TTC549 (cell line): Measurements from ENCODE around the gene EPS8L3.
"Not testable (repeated sequence)": the region's sequence is repeated elsewhere in the genome, so short reads cannot be mapped to it uniquely, and the experiment has no call there.

Experiments
- FAIRE-seq: peaks from 2 replicates; lab custom pipeline; 2012; peaks lifted over from hg19 to GRCh38; lab: Jason Lieb, UNC

The EPS8L3 gene, protein sequence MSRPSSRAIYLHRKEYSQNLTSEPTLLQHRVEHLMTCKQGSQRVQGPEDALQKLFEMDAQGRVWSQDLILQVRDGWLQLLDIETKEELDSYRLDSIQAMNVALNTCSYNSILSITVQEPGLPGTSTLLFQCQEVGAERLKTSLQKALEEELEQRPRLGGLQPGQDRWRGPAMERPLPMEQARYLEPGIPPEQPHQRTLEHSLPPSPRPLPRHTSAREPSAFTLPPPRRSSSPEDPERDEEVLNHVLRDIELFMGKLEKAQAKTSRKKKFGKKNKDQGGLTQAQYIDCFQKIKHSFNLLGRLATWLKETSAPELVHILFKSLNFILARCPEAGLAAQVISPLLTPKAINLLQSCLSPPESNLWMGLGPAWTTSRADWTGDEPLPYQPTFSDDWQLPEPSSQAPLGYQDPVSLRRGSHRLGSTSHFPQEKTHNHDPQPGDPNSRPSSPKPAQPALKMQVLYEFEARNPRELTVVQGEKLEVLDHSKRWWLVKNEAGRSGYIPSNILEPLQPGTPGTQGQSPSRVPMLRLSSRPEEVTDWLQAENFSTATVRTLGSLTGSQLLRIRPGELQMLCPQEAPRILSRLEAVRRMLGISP

DNA sequence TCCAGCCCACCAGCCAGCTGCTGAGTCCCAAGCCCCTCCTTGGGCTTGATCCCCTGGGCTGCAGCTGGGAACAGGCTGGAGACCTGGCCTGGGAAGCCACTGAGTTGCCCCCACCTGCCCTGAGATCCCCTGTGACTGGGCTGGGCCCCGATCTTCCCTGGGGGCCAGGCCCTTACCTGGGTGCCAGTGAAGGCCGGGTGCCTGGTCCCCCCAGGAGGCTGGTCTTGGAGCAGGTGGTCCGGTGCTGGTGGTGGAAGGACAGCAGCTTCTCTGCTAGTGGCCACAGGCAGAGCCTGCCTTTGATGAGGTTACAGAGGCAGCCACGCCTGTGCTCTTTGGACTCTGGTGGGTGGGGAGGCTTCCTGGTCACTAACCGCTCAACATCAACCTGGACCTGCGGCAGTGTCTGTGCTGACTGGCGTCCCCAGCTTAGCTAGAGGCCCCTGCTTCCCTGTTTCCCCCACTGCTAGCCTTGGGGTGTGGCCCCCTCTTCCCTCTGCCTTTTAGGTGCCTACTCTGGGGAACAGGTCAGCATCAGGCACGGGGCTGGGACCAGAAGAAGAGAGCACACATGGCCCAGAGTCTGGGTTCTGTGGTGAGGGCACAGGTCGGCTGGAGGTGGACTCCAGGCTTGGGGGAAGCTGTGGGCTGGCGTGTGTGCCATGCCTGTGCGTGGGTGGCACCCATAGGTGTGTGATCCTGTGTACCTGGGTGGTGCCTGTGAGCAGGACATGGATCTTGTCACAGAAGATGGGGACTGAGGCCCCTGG is at the start of gene EPS8L3:
TSS of gene EPS8L3 (minus strand) at position 278 of the 770 bp plus-strand sequence. CDS start 2,174 bp downstream, outside the sequence.
- FAIRE-seq: no peak

DNA sequence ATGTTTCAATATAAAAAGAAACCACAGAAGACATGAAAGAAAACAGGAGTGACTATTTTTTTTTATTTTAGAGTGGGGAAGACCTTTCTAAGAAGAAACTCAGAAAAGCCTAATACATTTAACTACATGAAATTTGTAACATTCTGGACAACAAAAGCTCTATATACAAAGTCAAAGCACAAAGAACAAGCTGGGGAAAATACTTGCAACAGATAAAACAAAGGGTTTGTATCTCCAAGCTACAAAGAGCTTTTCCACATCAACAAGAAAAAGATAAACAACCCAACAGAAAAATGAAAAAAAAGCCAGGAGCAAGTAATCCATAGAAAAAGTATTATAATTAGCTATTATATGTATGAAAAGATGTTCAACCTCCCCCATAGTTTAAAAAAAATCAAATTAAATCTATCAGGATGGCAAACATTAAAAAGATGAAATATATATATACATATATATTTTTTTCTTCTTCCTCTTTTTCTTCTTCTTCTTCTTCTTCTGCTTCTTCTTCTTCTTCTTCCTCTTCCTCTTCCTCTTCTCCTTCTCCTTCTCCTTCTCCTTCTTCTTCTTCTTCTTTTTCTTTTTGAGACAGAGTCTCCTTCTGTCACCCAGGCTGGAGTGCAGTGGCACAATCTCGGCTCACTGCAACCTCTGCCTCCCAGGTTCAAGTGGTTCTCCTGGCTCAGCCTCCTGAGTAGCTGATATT is 49.1 kb upstream of the EPS8L3 start:
- no peak for FAIRE-seq

- no peak for FAIRE-seq
These were observed 45.0 kb upstream of the EPS8L3 start for GRCh38 chr1:109808703-109809102.

DNA sequence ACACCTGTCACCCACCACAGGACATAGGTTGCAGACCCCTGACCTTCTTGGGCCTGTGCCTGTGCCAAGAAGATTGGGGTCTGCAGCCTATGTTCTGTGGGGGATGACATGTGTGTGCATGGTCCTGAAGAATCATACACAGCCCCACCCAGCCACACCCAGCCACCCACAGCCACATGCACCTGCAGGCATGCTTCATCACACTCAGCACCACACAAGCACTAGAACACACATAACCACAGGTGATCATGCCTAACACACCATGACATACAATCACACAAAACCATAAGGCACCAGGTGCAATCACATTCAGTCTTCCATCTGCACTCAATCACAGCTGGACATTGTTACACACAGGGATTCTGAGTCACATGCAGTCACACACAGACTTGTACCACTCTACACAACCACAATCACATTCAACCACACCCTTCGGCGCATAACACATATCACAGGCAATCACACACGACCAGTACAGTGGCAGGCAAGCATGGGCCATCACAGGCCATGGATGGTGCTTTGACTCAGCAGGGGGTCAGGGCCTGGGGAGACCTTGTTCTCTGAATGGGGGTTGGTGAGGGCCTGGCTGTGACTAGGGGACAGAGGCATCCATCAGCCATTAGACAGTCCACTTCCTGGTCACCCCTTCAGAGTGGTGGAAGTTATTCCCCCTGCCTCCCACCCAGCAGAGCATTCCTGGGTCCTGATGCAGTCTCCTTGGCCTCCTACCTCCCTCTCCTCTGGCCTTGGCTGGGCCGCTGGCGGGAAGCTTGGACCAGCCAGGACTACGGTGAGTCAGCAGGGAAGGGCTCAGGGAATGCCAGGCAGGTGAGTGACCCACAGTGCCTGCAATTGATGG is 44.3 kb upstream of the EPS8L3 start:
- no peak for FAIRE-seq

DNA sequence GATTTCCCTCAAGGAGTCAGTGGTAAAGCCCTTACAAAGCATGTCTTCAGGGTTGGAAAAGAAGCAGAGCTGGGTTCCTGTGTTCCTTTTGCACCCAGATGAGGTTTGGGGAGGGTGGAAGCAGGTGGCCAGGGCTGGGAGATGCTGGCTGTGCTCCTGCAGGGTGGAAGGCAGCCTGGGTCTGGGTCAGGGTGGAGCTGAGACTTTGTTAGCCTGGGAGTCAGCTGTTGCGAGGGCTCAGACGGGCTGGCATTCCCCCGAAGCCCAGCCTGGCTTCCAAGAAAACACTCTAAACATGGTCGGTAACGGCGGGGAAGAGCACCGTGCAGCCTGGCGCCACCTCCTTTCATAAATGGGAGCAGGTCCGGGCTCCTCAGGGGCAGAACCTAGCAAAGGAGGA is 43.7 kb upstream of the EPS8L3 start:
- no peak for FAIRE-seq

DNA sequence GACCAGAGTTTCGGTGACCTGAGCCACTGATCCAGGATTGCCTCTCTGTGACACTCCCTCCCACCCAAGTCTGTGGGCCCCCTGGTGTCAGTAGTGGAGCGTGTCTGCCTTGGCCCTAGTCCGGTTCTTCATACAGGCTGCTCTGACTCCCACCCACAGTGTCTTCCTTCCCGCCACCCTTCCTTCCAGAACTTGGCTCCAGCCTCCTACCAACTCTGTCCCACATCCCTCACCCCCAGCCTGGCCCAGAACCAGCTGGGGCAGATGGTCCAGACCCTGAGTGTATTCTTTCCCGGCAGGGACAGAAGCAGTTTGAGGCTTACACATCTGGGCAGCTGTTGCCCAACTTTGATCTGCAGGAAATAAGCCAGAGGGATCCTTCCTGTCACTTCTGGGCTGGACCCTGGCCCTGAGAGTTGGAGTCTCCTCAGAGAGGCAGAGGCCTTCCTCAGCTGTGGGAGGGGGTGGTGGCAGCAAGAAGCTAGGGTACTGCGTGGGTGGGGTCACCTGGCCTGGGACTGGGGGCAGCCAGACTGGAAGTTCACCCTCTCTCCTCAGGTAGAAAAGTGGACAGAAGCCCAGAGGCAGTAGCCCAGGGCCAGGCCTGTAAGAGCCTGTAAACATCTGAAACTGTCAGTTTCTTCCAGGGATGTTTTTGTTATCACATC is 43.1 kb upstream of the EPS8L3 start:
- FAIRE-seq: no peak

- no peak for FAIRE-seq
These were observed 41.9 kb upstream of the EPS8L3 start for GRCh38 chr1:109805486-109806165.

DNA sequence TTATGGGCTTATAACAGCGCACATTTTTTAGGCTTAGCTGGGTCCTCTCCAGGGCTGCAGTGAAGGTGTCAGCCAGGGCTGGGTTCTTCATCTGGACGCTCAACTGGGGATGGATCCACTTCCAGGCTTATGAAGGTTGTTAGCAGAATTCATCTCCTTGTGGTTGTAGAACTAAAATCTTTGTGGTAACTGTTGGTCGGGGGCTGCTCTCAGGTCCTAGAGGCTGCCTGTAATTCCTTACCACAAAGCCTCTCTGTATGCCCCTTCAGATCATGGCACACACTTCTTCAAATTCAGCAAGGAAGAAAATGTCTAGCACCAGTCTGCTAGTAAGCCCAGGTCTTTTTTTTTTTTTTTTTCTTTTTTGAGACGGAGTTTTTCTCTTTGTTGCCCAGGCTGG is 40.9 kb upstream of the EPS8L3 start:
- no peak for FAIRE-seq

DNA sequence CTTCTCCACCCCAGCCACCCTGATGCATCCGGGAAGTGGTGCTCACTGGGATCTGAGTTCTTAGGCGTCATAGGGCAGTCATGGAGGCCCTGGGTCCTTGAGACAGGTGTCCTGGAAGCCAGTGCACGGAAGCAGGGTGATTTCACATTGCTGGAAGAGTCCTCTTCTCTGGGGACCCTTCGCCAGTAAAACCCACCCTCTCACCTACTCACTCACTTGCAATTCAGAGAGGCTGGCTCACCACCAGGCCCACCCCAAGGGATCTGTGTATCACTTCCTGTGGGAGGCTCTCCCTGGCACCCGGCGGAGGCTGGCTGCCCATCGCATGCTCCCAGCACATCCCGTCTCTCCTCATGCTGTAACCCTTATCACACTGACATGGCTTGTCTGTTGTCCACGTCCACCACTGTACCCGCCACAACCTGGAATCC is 40.2 kb upstream of the EPS8L3 start:
- FAIRE-seq: no peak

DNA sequence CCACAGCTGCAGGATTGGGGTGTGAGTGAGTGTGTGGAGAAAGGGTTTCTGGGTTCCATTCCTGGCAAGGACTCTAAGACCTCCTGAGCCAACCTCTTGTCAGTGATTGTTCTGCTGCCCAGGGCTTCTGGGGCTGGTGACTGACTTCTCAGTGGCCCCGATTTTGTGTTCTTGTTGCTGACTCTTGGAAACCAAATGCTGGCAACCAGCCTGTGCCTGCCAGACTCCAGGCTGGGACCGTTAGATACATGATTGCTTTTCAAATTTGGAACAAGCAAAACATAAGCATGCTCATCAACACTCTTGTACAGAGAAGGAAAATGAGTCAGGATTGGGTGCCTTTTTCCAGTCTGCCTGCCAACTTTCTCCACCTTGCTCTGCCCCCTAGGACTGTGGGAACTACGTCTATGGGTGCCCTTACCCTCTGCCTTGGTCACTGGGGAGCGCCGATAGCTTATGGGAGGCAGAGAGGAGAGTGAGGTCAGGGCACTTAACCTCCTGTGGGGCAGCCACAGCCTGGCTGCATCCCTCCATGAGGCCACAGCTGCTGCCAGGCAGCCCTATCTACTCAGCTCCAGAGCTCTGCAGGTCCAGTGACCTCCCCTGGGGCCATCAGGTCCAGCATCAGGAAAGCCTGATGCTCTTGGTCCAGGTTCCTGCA is 39.3 kb upstream of the EPS8L3 start:
- no peak for FAIRE-seq

DNA sequence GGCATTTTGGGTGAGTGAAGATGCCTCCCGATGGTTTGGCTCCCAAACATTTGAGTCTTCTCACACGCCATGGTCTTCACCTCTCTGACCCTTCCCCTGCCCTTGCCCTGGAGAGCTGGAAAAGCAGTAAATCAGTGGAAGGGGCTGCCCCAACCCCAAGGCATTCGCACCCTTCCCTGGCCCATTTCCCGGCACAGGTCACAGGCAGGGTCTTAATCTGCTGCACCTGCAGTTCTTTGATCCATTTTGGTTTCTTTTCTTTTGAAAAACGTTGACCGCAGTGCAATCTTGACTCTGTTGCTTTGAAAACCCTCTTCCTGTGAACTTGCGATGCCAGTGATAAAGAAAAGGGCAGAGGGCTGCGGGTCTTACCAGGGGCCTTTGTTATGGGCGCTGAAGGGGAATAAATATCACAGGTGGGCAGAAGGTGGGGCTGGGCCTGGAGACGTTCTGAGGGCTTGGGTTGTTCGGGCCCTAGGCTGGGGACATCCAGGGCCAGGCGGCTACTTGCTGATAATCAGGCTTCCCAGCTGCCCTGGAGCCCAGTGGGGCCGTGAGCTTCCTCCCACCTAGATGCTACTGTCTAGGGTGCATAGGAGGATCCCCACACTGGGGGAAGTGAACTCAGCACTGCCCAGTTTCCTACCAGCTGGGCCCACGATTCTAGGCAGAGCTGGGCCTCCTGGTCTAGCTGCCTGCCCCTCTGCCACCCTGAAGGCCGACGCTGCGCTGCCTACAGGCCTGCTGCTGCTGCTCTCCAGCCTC is 38.6 kb upstream of the EPS8L3 start:
- FAIRE-seq: no peak

- no peak for FAIRE-seq
These were observed 38.0 kb upstream of the EPS8L3 start for GRCh38 chr1:109801791-109802135.

DNA sequence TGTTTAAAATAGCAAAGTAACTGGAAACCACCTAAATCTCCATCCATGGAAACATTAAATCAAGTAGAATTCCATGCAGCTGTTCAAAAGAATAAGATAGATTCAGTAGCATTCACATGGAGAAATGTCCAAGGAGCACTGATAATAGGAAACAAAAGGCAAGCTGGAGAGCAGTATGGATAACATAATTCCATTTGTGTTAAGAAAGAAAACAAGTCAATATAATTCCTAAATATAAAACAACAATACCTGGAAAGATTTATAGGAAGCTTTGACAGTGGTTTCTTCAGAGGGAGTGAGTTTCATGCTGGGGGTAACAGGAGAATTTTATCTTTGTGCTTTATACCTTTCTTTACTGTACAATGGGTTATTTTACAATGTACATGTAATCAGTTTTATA is 36.6 kb upstream of the EPS8L3 start:
- no peak for FAIRE-seq

GRCh38 chr1:109799445-109799844 is 35.7 kb upstream of the EPS8L3 start:
- FAIRE-seq: no peak

- not testable (repeated sequence) for FAIRE-seq
These were observed 33.5 kb upstream of the EPS8L3 start for GRCh38 chr1:109797303-109797595.

- no peak for FAIRE-seq
These were observed 33.0 kb upstream of the EPS8L3 start for GRCh38 chr1:109796484-109797302.

- FAIRE-seq: no peak
These were observed 30.8 kb upstream of the EPS8L3 start for GRCh38 chr1:109794319-109795132.
